Naive thymus-derived CD4-positive, alpha-beta T cell (primary cell): ENCODE data around the gene BDH1. TPM values are rescaled to one million over a fixed set of nuclear protein-coding genes. Genes with fewer than 3 reads are reported as not detected.
A peak's percentile ranks its signal among the peaks of the same experiment; 100 is the strongest.

Source experiments
- ATAC-seq: fragments of 150-1000 bp; cut with Tn5 transposase; 2 replicates; pipeline ENCODE4 v1.10.0; 2021; ENCODE audit warnings: mild to moderate bottlenecking, moderate library complexity
- CTCF ChIA-PET: fragments of 350-600 bp; sonication (Branson Sonifier 250); formaldehyde crosslinking; loops from one replicate; lab custom pipeline; 2021; ENCODE audit warnings: antibody characterized with exemption; lab: Charles Lee
- POLR2A ChIA-PET: fragments of 350-600 bp; sonication (Branson Sonifier 250); formaldehyde crosslinking; loops from one replicate; lab custom pipeline; 2021; ENCODE audit warnings: antibody characterized with exemption, inconsistent platforms; lab: Charles Lee
- DNase-seq, 9 donors: peaks; one replicate each; pipeline versions ENCODE4 v3.0.0 to v3.0.0-alpha.2; 2020 to 2022; ENCODE audit warnings: mixed read lengths in 1 of 9
- H3K27ac ChIP-seq: one replicate; pipeline ENCODE4 v1.7.0; 2013; ENCODE audit warnings: mild to moderate bottlenecking, low read depth, low read length, moderate library complexity
- H3K27me3 ChIP-seq, 2 donors: one replicate each; pipeline ENCODE4 v1.7.0; 2013; ENCODE audit warnings: low read length in 2 of 2, mild to moderate bottlenecking in 2 of 2, moderate library complexity in 2 of 2; ENCODE audit not compliant: control insufficient read depth in 2 of 2, insufficient read depth in 2 of 2
- H3K36me3 ChIP-seq, 3 experiments: 1 replicate in 2 of 3; 2 replicates in 1 of 3; pipeline ENCODE4 v1.7.0; 2013; ENCODE audit warnings: low read length in 3 of 3, mild to moderate bottlenecking in 3 of 3, moderate library complexity in 1 of 3; ENCODE audit not compliant: insufficient read depth in 3 of 3, control insufficient read depth in 2 of 3
- H3K4me1 ChIP-seq, 2 donors: one replicate each; pipeline ENCODE4 v1.7.0; 2013; ENCODE audit warnings: low read length in 2 of 2, mild to moderate bottlenecking in 2 of 2, moderate library complexity in 1 of 2; ENCODE audit not compliant: control insufficient read depth in 2 of 2, insufficient read depth in 2 of 2
- H3K4me3 ChIP-seq: 2 replicates; pipeline ENCODE4 v1.7.0; 2013; ENCODE audit warnings: mild to moderate bottlenecking, low read length
- H3K9me3 ChIP-seq, 3 experiments: 1 replicate in 2 of 3; 2 replicates in 1 of 3; pipeline ENCODE4 v1.7.0; 2013; ENCODE audit warnings: low read length in 3 of 3; ENCODE audit not compliant: control insufficient read depth in 2 of 3
- H3K27ac Mint-ChIP-seq, 9 donors: one replicate each; pipeline ENCODE4 v1.8.0; 2020 to 2022; ENCODE audit warnings: mixed read lengths in 9 of 9, mild to moderate bottlenecking in 8 of 9, moderate library complexity in 5 of 9, inconsistent platforms in 2 of 9
- H3K27me3 Mint-ChIP-seq, 5 donors: one replicate each; pipeline ENCODE4 v1.8.0; 2021 to 2022; ENCODE audit warnings: mixed read lengths in 5 of 5, mild to moderate bottlenecking in 1 of 5
- H3K36me3 Mint-ChIP-seq, 5 donors: one replicate each; pipeline ENCODE4 v1.8.0; 2020 to 2022; ENCODE audit warnings: mixed read lengths in 5 of 5, mild to moderate bottlenecking in 3 of 5, inconsistent platforms in 1 of 5
- H3K4me1 Mint-ChIP-seq, 7 donors: one replicate each; pipeline ENCODE4 v1.8.0; 2020 to 2022; ENCODE audit warnings: mixed read lengths in 7 of 7, mild to moderate bottlenecking in 3 of 7, inconsistent platforms in 1 of 7
- H3K4me3 Mint-ChIP-seq, 10 donors: one replicate each; pipeline ENCODE4 v1.8.0; 2020 to 2022; ENCODE audit warnings: mild to moderate bottlenecking in 10 of 10, mixed read lengths in 10 of 10, moderate library complexity in 6 of 10, inconsistent platforms in 2 of 10
- H3K9me3 Mint-ChIP-seq, 11 donors: one replicate each; pipeline ENCODE4 v1.8.0; 2020 to 2022; ENCODE audit warnings: mixed read lengths in 11 of 11, mild to moderate bottlenecking in 4 of 11, inconsistent platforms in 1 of 11, moderate library complexity in 1 of 11
- intact Hi-C, 2 donors: fragments of 100-400 bp; cut with micrococcal nuclease; formaldehyde crosslinking; loops; one replicate each; pipeline ENCODE4 v1.15.1; 2023
- polyA plus RNA-seq, 2 donors: library from polyadenylated mRNA; unstranded; fragments of 300-500 nt; fragmentation: Illumina TruSeq; gene quantifications; one replicate each; pipeline ENCODE4 v1.2.3, GENCODE V29; 2021
- total RNA-seq, 6 experiments: library from RNA in 5 of 6; stranded (reverse) in 5 of 6; gene quantifications; 1 replicate in 5 of 6; 2 replicates in 1 of 6; pipeline ENCODE4 v1.2.3 and lab custom pipeline; 2021 to 2026

BDH1 gene
- total and polyA plus RNA-seq, 7 experiments from 2014 or later, result 31.3 to 105 (median 43.4) TPM

- POLR2A ChIA-PET, result interaction anchor here (0.5 kb wide), 1 partner anchor 245 kb away, joined by 6 read pairs; no protein-coding TSS in a partner anchor
- intact Hi-C loops, result no loop called here
- CTCF ChIA-PET, result interaction anchor here (0.6 to 1.5 kb wide), 2 partner anchors 44 to 59 kb away, joined by 3 read pairs; no protein-coding TSS in a partner anchor
- H3K27ac Mint-ChIP-seq, result peak overlapping the region in 1 of 9 donors; percentile 10
- H3K4me3 Mint-ChIP-seq, result no peak overlapping the region
- no peaks in the 10 kb centered on the region for H3K27me3 Mint-ChIP-seq
- DNase-seq (no peak), ATAC-seq (no peak)
- H3K36me3 Mint-ChIP-seq, result peaks cover 9 to 44% (median 26%) of the 10 kb centered on the region in 5 donors
- no peaks in the 10 kb centered on the region for H3K9me3 ChIP-seq
- no peaks in the 10 kb centered on the region for H3K4me1 ChIP-seq
- H3K4me3 ChIP-seq, result no peak overlapping the region
- no peaks in the 10 kb centered on the region for H3K27me3 ChIP-seq
- H3K27ac ChIP-seq, result no peak overlapping the region
- peaks cover 0 to 11% (median 0%) of the 10 kb centered on the region in 7 donors for H3K4me1 Mint-ChIP-seq
- H3K36me3 ChIP-seq, result peaks cover 0 to 51% (median 0%) of the 10 kb centered on the region in 3 experiments
- no peaks in the 10 kb centered on the region for H3K9me3 Mint-ChIP-seq
Observed at GRCh38 chr3:197540961-197541377, 14.8 kb downstream of the BDH1 start.

- Histone ChIP-seq H3K4me1 (no peaks in the 10 kb centered on the region), H3K36me3 (peaks cover 0 to 48% (median 0%) of the 10 kb centered on the region in 3 experiments), H3K27ac (no peak overlapping the region), H3K4me3 (no peak overlapping the region), H3K27me3 (no peaks in the 10 kb centered on the region), H3K9me3 (no peaks in the 10 kb centered on the region)
- H3K27ac Mint-ChIP-seq, result no peak overlapping the region
- H3K36me3 Mint-ChIP-seq, result peaks cover 9 to 42% (median 20%) of the 10 kb centered on the region in 5 donors
- POLR2A ChIA-PET, result no interaction called here
- ATAC-seq (no peak), DNase-seq (no peak)
- H3K9me3 Mint-ChIP-seq, result no peaks in the 10 kb centered on the region
- no peaks in the 10 kb centered on the region for H3K27me3 Mint-ChIP-seq
- H3K4me1 Mint-ChIP-seq, result peaks cover 0 to 11% (median 0%) of the 10 kb centered on the region in 7 donors
- intact Hi-C loops, result no loop called here
- H3K4me3 Mint-ChIP-seq, result no peak overlapping the region
- CTCF ChIA-PET, result no interaction called here
Observed at GRCh38 chr3:197539651-197540051, 16.1 kb downstream of the BDH1 start.

- Histone ChIP-seq H3K27me3 (no peaks in the 10 kb centered on the region), H3K9me3 (no peaks in the 10 kb centered on the region), H3K27ac (no peak overlapping the region), H3K36me3 (peaks cover 3 to 54% (median 4%) of the 10 kb centered on the region in 3 experiments), H3K4me3 (no peak overlapping the region), H3K4me1 (no peaks in the 10 kb centered on the region)
- intact Hi-C loops, result no loop called here
- CTCF ChIA-PET, result no interaction called here
- DNase-seq (no peak), ATAC-seq (no peak)
- no peaks in the 10 kb centered on the region for H3K9me3 Mint-ChIP-seq
- H3K4me1 Mint-ChIP-seq, result no peaks in the 10 kb centered on the region
- H3K36me3 Mint-ChIP-seq, result peaks cover 5 to 42% (median 21%) of the 10 kb centered on the region in 5 donors
- no peak overlapping the region for H3K4me3 Mint-ChIP-seq
- H3K27me3 Mint-ChIP-seq, result no peaks in the 10 kb centered on the region
- POLR2A ChIA-PET, result no interaction called here
- peak overlapping the region in 1 of 9 donors; percentile 40 for H3K27ac Mint-ChIP-seq
Observed at GRCh38 chr3:197533927-197534725, 21.6 kb downstream of the BDH1 start.

GRCh38 chr3:197533396-197533795 is 22.4 kb downstream of the BDH1 start:
- no peaks in the 10 kb centered on the region for H3K27me3 Mint-ChIP-seq
- ATAC-seq (no peak), DNase-seq (no peak)
- no peaks in the 10 kb centered on the region for H3K4me1 Mint-ChIP-seq
- no peaks in the 10 kb centered on the region for H3K9me3 Mint-ChIP-seq
- Histone ChIP-seq H3K36me3 (peaks cover 3 to 57% (median 4%) of the 10 kb centered on the region in 3 experiments), H3K4me1 (no peaks in the 10 kb centered on the region), H3K27ac (no peak overlapping the region), H3K4me3 (no peak overlapping the region), H3K9me3 (no peaks in the 10 kb centered on the region), H3K27me3 (no peaks in the 10 kb centered on the region)
- POLR2A ChIA-PET, result no interaction called here
- intact Hi-C loops, result no loop called here
- CTCF ChIA-PET, result no interaction called here
- H3K27ac Mint-ChIP-seq, result no peak overlapping the region
- peaks cover 5 to 42% (median 21%) of the 10 kb centered on the region in 5 donors for H3K36me3 Mint-ChIP-seq
- H3K4me3 Mint-ChIP-seq, result no peak overlapping the region

GRCh38 chr3:197532388-197532787 is 23.4 kb downstream of the BDH1 start:
- no peaks in the 10 kb centered on the region for H3K27me3 ChIP-seq
- Mint-ChIP-seq H3K4me3 (no peak overlapping the region), H3K27ac (peak overlapping the region in 1 of 9 donors; percentile 2), H3K27me3 (no peaks in the 10 kb centered on the region), H3K4me1 (no peaks in the 10 kb centered on the region), H3K9me3 (no peaks in the 10 kb centered on the region), H3K36me3 (peaks cover 9 to 44% (median 25%) of the 10 kb centered on the region in 5 donors)
- no peaks in the 10 kb centered on the region for H3K4me1 ChIP-seq
- no peaks in the 10 kb centered on the region for H3K9me3 ChIP-seq
- peaks cover 3 to 63% (median 4%) of the 10 kb centered on the region in 3 experiments for H3K36me3 ChIP-seq
- H3K27ac ChIP-seq, result no peak overlapping the region
- ATAC-seq (no peak), DNase-seq (no peak)
- no peak overlapping the region for H3K4me3 ChIP-seq
- intact Hi-C loops, result no loop called here
- POLR2A ChIA-PET, result no interaction called here
- CTCF ChIA-PET, result no interaction called here

GRCh38 chr3:197528190-197528589 is 27.6 kb downstream of the BDH1 start:
- Mint-ChIP-seq H3K9me3 (no peaks in the 10 kb centered on the region), H3K36me3 (peaks cover 13 to 45% (median 27%) of the 10 kb centered on the region in 5 donors), H3K4me1 (peaks cover 0 to 1% (median 0%) of the 10 kb centered on the region in 7 donors), H3K4me3 (no peak overlapping the region), H3K27ac (peak overlapping the region in 4 of 9 donors; percentile 11 to 90 (median 79)), H3K27me3 (no peaks in the 10 kb centered on the region)
- Histone ChIP-seq H3K27me3 (no peaks in the 10 kb centered on the region), H3K36me3 (peaks cover 3 to 84% (median 4%) of the 10 kb centered on the region in 3 experiments), H3K9me3 (no peaks in the 10 kb centered on the region), H3K27ac (no peak overlapping the region), H3K4me1 (no peaks in the 10 kb centered on the region), H3K4me3 (no peak overlapping the region)
- intact Hi-C loops, result no loop called here
- ATAC-seq, result no peak
- no peak for DNase-seq
- CTCF ChIA-PET, result interaction anchor here (0.6 kb wide), 1 partner anchor 204 kb away, joined by 3 read pairs; no protein-coding TSS in a partner anchor
- POLR2A ChIA-PET, result no interaction called here
